GM12878 (cell line): ENCODE measurements around the gene FLVCR2. TPM values are rescaled to one million over a fixed set of nuclear protein-coding genes. Genes with fewer than 3 reads are reported as not detected.

Source experiments
- BCL3 ChIP-seq: IDR thresholded peaks from 2 replicates; pipeline ENCODE4 v1.6.1; 2011; ENCODE audit warnings: borderline replicate concordance, low read depth, mild to moderate bottlenecking, moderate library complexity, low read length; ENCODE audit not compliant: insufficient read depth, poor library complexity, severe bottlenecking
- E2F8 ChIP-seq: fragments of 450-650 bp; IDR thresholded peaks from 2 replicates; pipeline ENCODE4 v1.6.1; 2018; ENCODE audit warnings: mild to moderate bottlenecking, low read depth, moderate library complexity; ENCODE audit not compliant: partially characterized antibody
- EED ChIP-seq: sonication (generic); IDR thresholded peaks from 2 replicates; pipeline ENCODE4 v1.6.1; 2016; ENCODE audit warnings: antibody characterized with exemption, low read depth
- ETV6 ChIP-seq, 2 experiments: fragments of 450-650 bp in 1 of 2; IDR thresholded peaks in 1 of 2; conservative IDR thresholded peaks in 1 of 2; 2 replicates each; pipeline ENCODE4 v1.6.1; 2014; ENCODE audit warnings: antibody characterized with exemption in 1 of 2, borderline replicate concordance in 1 of 2, low read depth in 1 of 2, mild to moderate bottlenecking in 1 of 2, moderate library complexity in 1 of 2
- FOS ChIP-seq: IDR thresholded peaks from 3 replicates; pipeline ENCODE4 v1.6.1; 2011; ENCODE audit warnings: borderline replicate concordance; ENCODE audit not compliant: insufficient read length; ENCODE audit errors: extremely low read depth
- IKZF2 ChIP-seq, 2 experiments: fragments of 450-650 bp; IDR thresholded peaks; 2 replicates each; pipeline ENCODE4 v1.6.1; 2017; ENCODE audit warnings: mild to moderate bottlenecking in 2 of 2, moderate library complexity in 2 of 2
- JUND ChIP-seq: IDR thresholded peaks from 2 replicates; pipeline ENCODE4 v1.6.1; 2012; ENCODE audit warnings: low read depth, mild to moderate bottlenecking, low read length, improper control_type of control experiment, moderate library complexity
- NFXL1 ChIP-seq: fragments of 450-650 bp; IDR thresholded peaks from 2 replicates; pipeline ENCODE4 v1.6.1; 2017; ENCODE audit warnings: antibody characterized with exemption, mild to moderate bottlenecking, borderline replicate concordance
- PAX8 ChIP-seq: fragments of 450-650 bp; IDR thresholded peaks from 2 replicates; pipeline ENCODE4 v1.6.1; 2017; ENCODE audit warnings: mild to moderate bottlenecking, moderate library complexity
- PBX3 ChIP-seq: IDR thresholded peaks from 2 replicates; pipeline ENCODE4 v1.6.1; 2011; ENCODE audit warnings: mild to moderate bottlenecking, low read depth, low read length, moderate library complexity; ENCODE audit not compliant: insufficient replicate concordance
- POLR2A ChIP-seq: IDR thresholded peaks from 2 replicates; pipeline ENCODE4 v1.6.1; 2011; ENCODE audit warnings: low read depth, mild to moderate bottlenecking, low read length
- RAD51 ChIP-seq: fragments of 450-650 bp; IDR thresholded peaks from 2 replicates; pipeline ENCODE4 v1.6.1; 2016; ENCODE audit warnings: moderate library complexity, mild to moderate bottlenecking, inconsistent platforms
- RELA ChIP-seq: fragments of 450-650 bp; IDR thresholded peaks from 2 replicates; pipeline ENCODE4 v1.8.0; 2014; ENCODE audit warnings: borderline replicate concordance; ENCODE audit not compliant: partially characterized antibody
- SIX5 ChIP-seq: IDR thresholded peaks from 2 replicates; pipeline ENCODE4 v1.6.1; 2011; ENCODE audit warnings: mild to moderate bottlenecking, low read depth, low read length, moderate library complexity; ENCODE audit not compliant: severe bottlenecking
- SUZ12 ChIP-seq: fragments of 200-600 bp; sonication (generic); IDR thresholded peaks from one replicate; pipeline ENCODE4 v1.6.1; 2018; ENCODE audit warnings: antibody characterized with exemption, mild to moderate bottlenecking; ENCODE audit not compliant: unreplicated experiment
- ZBTB40 ChIP-seq: fragments of 450-650 bp; IDR thresholded peaks from 2 replicates; pipeline ENCODE4 v1.6.1; 2016; ENCODE audit warnings: mild to moderate bottlenecking, moderate library complexity, borderline replicate concordance
- ZNF207 ChIP-seq: fragments of 450-650 bp; IDR thresholded peaks from 2 replicates; pipeline ENCODE4 v1.6.1; 2014; ENCODE audit warnings: antibody characterized with exemption, mild to moderate bottlenecking, borderline replicate concordance
- ZNF274 ChIP-seq: IDR thresholded peaks from one replicate; pipeline ENCODE4 v1.8.0; 2011; ENCODE audit not compliant: insufficient read length, insufficient read depth
- polyA plus RNA-seq, 11 experiments: library from polyadenylated mRNA; depleted of rRNA in 4 of 11; unstranded in 6 of 11; stranded (reverse) in 5 of 11; fragments of >200 nt; fragmentation: Nextera tagmentation in 4 of 11; fragmentation: Illumina TruSeq in 1 of 11; extraction: Ambion mirVana in 4 of 11; extraction: Trizol in 1 of 11; gene quantifications; 1 replicate in 1 of 11; 2 replicates in 10 of 11; pipeline versions ENCODE4 v1.2.1 to v1.2.3, GENCODE V29; 2011 to 2016; ENCODE audit warnings: inconsistent platforms in 2 of 11, missing spikeins in 2 of 11, low read depth in 1 of 11
- total RNA-seq, 4 experiments: library from RNA; depleted of rRNA in 3 of 4; stranded (reverse); fragments of >200 nt in 3 of 4; fragmentation: Illumina TruSeq in 1 of 4; extraction: Trizol in 1 of 4; gene quantifications; 2 replicates each; pipeline versions ENCODE4 v1.2.1 to v1.2.3, GENCODE V29; 2013 to 2021

Gene FLVCR2
- total and polyA plus RNA-seq, 10 of the 15 experiments (the other 5 are each of a cell fraction or from before 2014, with no cell fraction given), result 0.24 to 3.7 (median 1.6) TPM

- peak; percentile 95 for TF ChIP-seq PBX3
- no peak for TF ChIP-seq BCL3
- TF ChIP-seq RAD51, result no peak
- TF ChIP-seq E2F8, result no peak
- peak; percentile 48; the same call in 1 of the 2 replicates for TF ChIP-seq EED
- TF ChIP-seq RELA, result no peak
- TF ChIP-seq PAX8, result no peak
- no peak for TF ChIP-seq ZNF274
- no peak for TF ChIP-seq NFXL1
- no peak for TF ChIP-seq JUND
- TF ChIP-seq SUZ12, result no peak
- no peak for TF ChIP-seq ETV6 (conservative IDR thresholded peaks at IDR 0.05 in 1 of 2, IDR thresholded peaks at IDR 0.05 in 1 of 2; ENCODE audit: borderline replicate concordance in 1 of 2, low read depth in 1 of 2)
- TF ChIP-seq POLR2A, result peak; percentile 82
- TF ChIP-seq IKZF2 (IDR thresholded peaks at IDR 0.05), result peak; percentile 42 to 62; a peak in 2 of 4 replicates
- TF ChIP-seq ZBTB40, result peak; percentile 62
- no peak; the same call in 1 of the 2 replicates for TF ChIP-seq ZNF207
- peak; percentile 52 for TF ChIP-seq SIX5
- TF ChIP-seq FOS, result peak; percentile 86
These were observed 82.4 kb downstream of the FLVCR2 start, which contains the start of the genes ERG28 and TTLL5 (continued) for GRCh38 chr14:75660630-75661498.
